Peyer's patch (tissue), 4 donors: ENCODE data around the gene TSPAN18. TPM values are rescaled to one million over a fixed set of nuclear protein-coding genes. Genes with fewer than 3 reads are reported as not detected.

ENCODE experiments used
- DNase-seq, 3 donors: peaks; one replicate each; pipeline ENCODE4 v3.0.0-alpha.2; 2017 to 2019
- H3K27ac ChIP-seq, 4 donors: fragments of 200-600 bp; sonication (generic); one replicate each; pipeline ENCODE4 v1.5.1; 2016 to 2019
- H3K27me3 ChIP-seq, 2 donors: fragments of 200-600 bp; sonication (generic); one replicate each; pipeline ENCODE4 v1.5.1; 2019
- H3K36me3 ChIP-seq, 3 donors: fragments of 200-600 bp; sonication (generic); one replicate each; pipeline ENCODE4 v1.5.1; 2016 to 2019
- H3K4me1 ChIP-seq, 4 donors: fragments of 200-600 bp; sonication (generic); one replicate each; pipeline ENCODE4 v1.5.1; 2016 to 2019
- H3K4me3 ChIP-seq, 4 donors: fragments of 200-600 bp; sonication (generic); 1 replicate in 3 of 4; 2 replicates in 1 of 4; pipeline ENCODE4 v1.5.1; 2016 to 2019; ENCODE audit warnings: mild to moderate bottlenecking in 1 of 4
- H3K9me3 ChIP-seq, 4 donors: fragments of 200-600 bp; sonication (generic); one replicate each; pipeline ENCODE4 v1.5.1; 2016 to 2019; ENCODE audit warnings: mild to moderate bottlenecking in 1 of 4
- CTCF ChIP-seq, 6 experiments: fragments of 450-650 bp in 4 of 6; fragments of 200-600 bp in 2 of 6; sonication (generic) in 1 of 6; IDR thresholded peaks; one replicate each; pipeline ENCODE4 v1.5.1; 2017 to 2019; ENCODE audit warnings: antibody characterized with exemption in 6 of 6, mild to moderate bottlenecking in 3 of 6, moderate library complexity in 1 of 6
- POLR2A ChIP-seq, 2 donors: fragments of 450-650 bp; IDR thresholded peaks; one replicate each; pipeline ENCODE4 v1.5.1; 2017; ENCODE audit warnings: antibody characterized with exemption in 2 of 2, mild to moderate bottlenecking in 2 of 2, moderate library complexity in 2 of 2
- total RNA-seq, 4 donors: library from RNA; depleted of rRNA; stranded (reverse); fragments of >200 nt; gene quantifications; one replicate each; pipeline ENCODE4 v1.1.0, GENCODE V29; 2016

Gene TSPAN18
- total RNA-seq, 4 donors from 2014 or later = 1.1 to 19.8 (median 3.1) TPM

DNA sequence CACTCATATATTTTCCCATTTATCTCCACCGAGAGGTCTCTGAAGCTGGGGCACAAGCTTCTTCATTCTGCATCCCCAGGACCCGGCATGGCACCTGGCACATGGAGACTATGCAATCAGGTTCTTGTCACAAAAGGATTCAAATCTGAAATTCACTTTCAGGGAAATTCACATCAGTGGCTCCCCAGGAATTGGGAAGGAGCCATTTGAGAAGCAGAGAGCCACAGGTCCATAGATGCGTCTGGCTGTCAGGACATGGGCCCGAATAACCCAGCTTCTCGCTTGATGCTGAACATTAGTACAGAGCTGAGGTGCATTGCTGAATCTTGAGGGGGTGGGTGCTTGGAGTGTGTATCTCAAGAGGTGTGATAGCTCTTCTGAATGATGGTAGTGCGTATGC lies 82.5 kb downstream of the TSPAN18 start:
- no peak overlapping the region for H3K4me3 ChIP-seq
- no peaks in the 10 kb centered on the region for H3K9me3 ChIP-seq
- no peak for DNase-seq
- no peaks in the 10 kb centered on the region for H3K4me1 ChIP-seq
- no peak for TF ChIP-seq CTCF (IDR thresholded peaks at IDR 0.05)
- no peak for TF ChIP-seq POLR2A (IDR thresholded peaks at IDR 0.05)
- no peaks in the 10 kb centered on the region for H3K36me3 ChIP-seq
- H3K27ac ChIP-seq = no peak overlapping the region
- no peaks in the 10 kb centered on the region for H3K27me3 ChIP-seq

DNA sequence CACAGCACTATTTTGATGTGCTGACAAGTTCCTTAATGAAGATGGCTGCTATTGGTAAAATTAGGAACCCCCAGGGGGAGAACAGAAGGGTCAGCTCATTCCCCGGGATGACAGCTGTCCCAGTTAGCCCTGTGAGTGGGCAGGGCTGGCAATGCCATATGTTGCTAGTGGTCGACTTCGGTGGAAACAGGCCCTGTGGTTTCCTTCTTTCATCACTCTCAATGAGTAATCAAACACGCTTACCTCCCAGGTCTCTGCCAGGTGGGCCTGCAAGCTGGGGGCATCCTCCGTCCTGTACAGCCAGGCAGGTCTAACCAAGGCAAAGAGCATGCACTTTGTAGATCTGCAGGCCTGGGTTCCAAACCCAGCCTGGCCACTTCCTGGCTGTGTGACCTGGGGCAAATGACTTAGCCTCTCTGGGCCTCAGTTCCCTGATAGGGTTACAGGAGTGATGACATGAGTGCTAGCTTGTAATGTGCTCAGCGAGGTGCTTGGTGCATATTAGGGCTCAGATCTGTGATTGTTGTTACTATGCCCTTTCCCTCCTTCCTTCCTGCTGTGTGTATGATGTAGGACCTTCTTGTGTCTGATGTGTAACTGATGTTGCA lies 85.2 kb downstream of the TSPAN18 start:
- Histone ChIP-seq H3K4me1 (no peaks in the 10 kb centered on the region), H3K4me3 (no peak overlapping the region), H3K27ac (no peak overlapping the region), H3K9me3 (no peaks in the 10 kb centered on the region), H3K36me3 (no peaks in the 10 kb centered on the region), H3K27me3 (no peaks in the 10 kb centered on the region)
- peak in 1 of 3 donors; percentile 3 for DNase-seq
- TF ChIP-seq CTCF (IDR thresholded peaks at IDR 0.05) (no peak), POLR2A (IDR thresholded peaks at IDR 0.05) (no peak)

- no peaks in the 10 kb centered on the region for H3K36me3 ChIP-seq
- H3K9me3 ChIP-seq = no peaks in the 10 kb centered on the region
- no peak for DNase-seq
- TF ChIP-seq POLR2A (IDR thresholded peaks at IDR 0.05) (no peak), CTCF (IDR thresholded peaks at IDR 0.05) (no peak)
- no peaks in the 10 kb centered on the region for H3K4me1 ChIP-seq
- H3K27ac ChIP-seq = no peak overlapping the region
- no peak overlapping the region for H3K4me3 ChIP-seq
- no peaks in the 10 kb centered on the region for H3K27me3 ChIP-seq
These were observed 86.2 kb downstream of the TSPAN18 start for GRCh38 chr11:44812971-44813370.

GRCh38 chr11:44813401-44813800 lies 86.6 kb downstream of the TSPAN18 start:
- Histone ChIP-seq H3K9me3 (no peaks in the 10 kb centered on the region), H3K4me3 (no peak overlapping the region), H3K27ac (no peak overlapping the region), H3K27me3 (no peaks in the 10 kb centered on the region), H3K4me1 (no peaks in the 10 kb centered on the region), H3K36me3 (no peaks in the 10 kb centered on the region)
- TF ChIP-seq CTCF (IDR thresholded peaks at IDR 0.05) (no peak), POLR2A (IDR thresholded peaks at IDR 0.05) (no peak)
- DNase-seq = no peak

GRCh38 chr11:44814881-44815592 lies 88.3 kb downstream of the TSPAN18 start:
- Histone ChIP-seq H3K36me3 (no peaks in the 10 kb centered on the region), H3K27ac (no peak overlapping the region), H3K27me3 (no peaks in the 10 kb centered on the region), H3K9me3 (no peaks in the 10 kb centered on the region), H3K4me1 (no peaks in the 10 kb centered on the region), H3K4me3 (no peak overlapping the region)
- no peak for DNase-seq
- TF ChIP-seq POLR2A (IDR thresholded peaks at IDR 0.05) (no peak), CTCF (IDR thresholded peaks at IDR 0.05) (no peak)
